Gastrocnemius medialis (tissue), 4 donors: ENCODE data around the gene FNTB. TPM values are rescaled to one million over a fixed set of nuclear protein-coding genes. Genes with fewer than 3 reads are reported as not detected.

Experiments
- ATAC-seq, 2 donors: fragments of 150-250 bp; one replicate each; pipeline ENCODE4 v1.9.1; 2016
- DNase-seq, 2 donors: peaks; one replicate each; pipeline ENCODE4 v3.0.0-alpha.2; 2019
- H3K27ac ChIP-seq, 4 donors: fragments of 200-600 bp; sonication (generic); 1 replicate in 1 of 4; 2 replicates in 3 of 4; pipeline ENCODE4 v1.5.1; 2016 to 2018; ENCODE audit warnings: mild to moderate bottlenecking in 2 of 4, moderate library complexity in 1 of 4
- H3K27me3 ChIP-seq, 3 donors: fragments of 200-600 bp; sonication (generic) in 2 of 3; 1 replicate in 1 of 3; 2 replicates in 2 of 3; pipeline versions ENCODE4 v1.5.1 to v1.6.0; 2016 to 2019; ENCODE audit warnings: mild to moderate bottlenecking in 1 of 3, moderate library complexity in 1 of 3
- H3K36me3 ChIP-seq, 2 donors: fragments of 200-600 bp; sonication (generic) in 1 of 2; one replicate each; pipeline ENCODE4 v1.5.1; 2017 to 2018
- H3K4me1 ChIP-seq, 2 donors: fragments of 200-600 bp; sonication (generic) in 1 of 2; one replicate each; pipeline ENCODE4 v1.5.1; 2016 to 2017; ENCODE audit warnings: mild to moderate bottlenecking in 2 of 2
- H3K4me3 ChIP-seq, 4 donors: fragments of 200-600 bp; sonication (generic) in 3 of 4; 1 replicate in 1 of 4; 2 replicates in 3 of 4; pipeline ENCODE4 v1.5.1; 2016 to 2019; ENCODE audit warnings: mild to moderate bottlenecking in 2 of 4
- H3K9me3 ChIP-seq, 3 donors: fragments of 200-600 bp; sonication (generic) in 2 of 3; 1 replicate in 1 of 3; 2 replicates in 2 of 3; pipeline ENCODE4 v1.5.1; 2016 to 2019
- POLR2A ChIP-seq, 2 donors: fragments of 450-650 bp; IDR thresholded peaks; one replicate each; pipeline ENCODE4 v1.6.1; 2017; ENCODE audit warnings: antibody characterized with exemption in 2 of 2, mild to moderate bottlenecking in 2 of 2, moderate library complexity in 2 of 2
- in situ Hi-C, 4 donors: fragments of 200-750 bp; cut with MboI; loops; one replicate each; pipeline versions ENCODE4 v1.15.0 to v1.8.0; 2017; ENCODE audit warnings: low sequenced_read_pairs in 4 of 4
- intact Hi-C: fragments of 100-400 bp; cut with DNase I; formaldehyde crosslinking; loops from one replicate; pipeline ENCODE4 v1.15.1; 2023; ENCODE audit warnings: low total_unique reads
- total RNA-seq, 4 donors: library from RNA; depleted of rRNA; stranded (reverse); fragments of >200 nt; gene quantifications; one replicate each; pipeline versions ENCODE4 v1.1.0 to v1.2.3, GENCODE V29; 2016
- TF ChIP-seq, protein P1 (sequence below), 5 experiments: fragments of 450-650 bp in 3 of 5; fragments of 200-600 bp in 2 of 5; sonication (generic) in 2 of 5; IDR thresholded peaks in 4 of 5; conservative IDR thresholded peaks in 1 of 5; 1 replicate in 4 of 5; 2 replicates in 1 of 5; pipeline ENCODE4 v1.5.1; 2016 to 2019; ENCODE audit warnings: antibody characterized with exemption in 5 of 5, mild to moderate bottlenecking in 3 of 5, moderate library complexity in 3 of 5

FNTB gene
- total RNA-seq, 4 donors from 2014 or later: 6.1 to 40.6 (median 18.0) TPM

DNA sequence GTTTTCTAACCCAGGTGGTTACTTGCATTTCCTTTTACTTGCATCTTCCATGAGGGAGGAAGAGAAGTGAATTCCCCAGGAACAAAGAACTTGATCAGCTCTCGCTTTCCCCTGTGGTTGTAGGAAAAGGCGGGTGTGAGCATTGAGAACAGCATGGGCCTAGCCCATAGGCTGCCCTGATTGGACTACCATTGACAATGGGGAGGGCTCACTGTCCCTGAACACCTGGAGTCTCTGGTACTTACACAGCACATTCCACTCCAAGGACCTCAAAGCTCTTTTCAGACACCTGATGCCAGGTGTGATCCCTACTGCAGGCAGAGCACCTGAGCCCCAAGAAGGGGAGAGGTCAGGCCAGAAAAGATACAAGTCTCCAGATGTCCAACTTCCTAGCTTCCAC, 90.6 kb downstream of the FNTB start:
- Histone ChIP-seq H3K9me3 (no peaks in the 10 kb centered on the region), H3K27me3 (no peaks in the 10 kb centered on the region), H3K4me3 (no peak overlapping the region), H3K27ac (peak overlapping the region in 1 of 4 donors; percentile 78), H3K36me3 (peaks cover 0 to 46% of the 10 kb centered on the region in 2 donors), H3K4me1 (peaks cover 38 to 67% of the 10 kb centered on the region in 2 donors)
- intact Hi-C loops: no loop called here
- DNase-seq (no peak), ATAC-seq (no peak)
- TF ChIP-seq, protein P1, sequence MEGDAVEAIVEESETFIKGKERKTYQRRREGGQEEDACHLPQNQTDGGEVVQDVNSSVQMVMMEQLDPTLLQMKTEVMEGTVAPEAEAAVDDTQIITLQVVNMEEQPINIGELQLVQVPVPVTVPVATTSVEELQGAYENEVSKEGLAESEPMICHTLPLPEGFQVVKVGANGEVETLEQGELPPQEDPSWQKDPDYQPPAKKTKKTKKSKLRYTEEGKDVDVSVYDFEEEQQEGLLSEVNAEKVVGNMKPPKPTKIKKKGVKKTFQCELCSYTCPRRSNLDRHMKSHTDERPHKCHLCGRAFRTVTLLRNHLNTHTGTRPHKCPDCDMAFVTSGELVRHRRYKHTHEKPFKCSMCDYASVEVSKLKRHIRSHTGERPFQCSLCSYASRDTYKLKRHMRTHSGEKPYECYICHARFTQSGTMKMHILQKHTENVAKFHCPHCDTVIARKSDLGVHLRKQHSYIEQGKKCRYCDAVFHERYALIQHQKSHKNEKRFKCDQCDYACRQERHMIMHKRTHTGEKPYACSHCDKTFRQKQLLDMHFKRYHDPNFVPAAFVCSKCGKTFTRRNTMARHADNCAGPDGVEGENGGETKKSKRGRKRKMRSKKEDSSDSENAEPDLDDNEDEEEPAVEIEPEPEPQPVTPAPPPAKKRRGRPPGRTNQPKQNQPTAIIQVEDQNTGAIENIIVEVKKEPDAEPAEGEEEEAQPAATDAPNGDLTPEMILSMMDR (IDR thresholded peaks at IDR 0.05 in 4 of 5, conservative IDR thresholded peaks at IDR 0.05 in 1 of 5): no peak
- no peak for TF ChIP-seq POLR2A (IDR thresholded peaks at IDR 0.05)
- in situ Hi-C loops: no loop called here

DNA sequence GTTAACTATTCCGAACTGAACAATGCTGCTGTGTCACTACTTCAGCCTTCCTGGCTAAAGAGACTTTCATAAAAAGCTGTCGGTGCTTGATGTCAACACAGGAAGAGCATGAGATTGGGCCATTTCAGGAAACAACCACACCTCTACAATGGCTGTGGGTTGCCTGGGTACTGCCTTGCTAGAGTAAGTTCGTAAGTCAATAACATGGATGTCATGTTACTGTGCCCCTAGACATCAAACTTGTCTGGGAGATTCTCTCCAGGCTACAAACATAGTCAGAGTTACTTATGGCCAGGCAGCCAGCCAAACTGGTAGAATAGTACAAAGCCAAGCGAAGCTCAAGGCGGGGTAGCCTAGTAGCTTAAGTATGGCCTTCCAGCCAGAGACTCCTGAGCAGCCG, 92.5 kb downstream of the FNTB start:
- intact Hi-C loops: no loop called here
- no peaks in the 10 kb centered on the region for H3K27me3 ChIP-seq
- H3K9me3 ChIP-seq: no peaks in the 10 kb centered on the region
- no peak overlapping the region for H3K4me3 ChIP-seq
- no peak for DNase-seq
- H3K4me1 ChIP-seq: peaks cover 41 to 71% of the 10 kb centered on the region in 2 donors
- peaks cover 0 to 46% of the 10 kb centered on the region in 2 donors for H3K36me3 ChIP-seq
- ATAC-seq: no peak
- TF ChIP-seq, protein P1 (IDR thresholded peaks at IDR 0.05 in 4 of 5, conservative IDR thresholded peaks at IDR 0.05 in 1 of 5): no peak
- no peak for TF ChIP-seq POLR2A (IDR thresholded peaks at IDR 0.05)
- in situ Hi-C loops: no loop called here
- H3K27ac ChIP-seq: peak overlapping the region; percentile 4 to 69 (median 34)

DNA sequence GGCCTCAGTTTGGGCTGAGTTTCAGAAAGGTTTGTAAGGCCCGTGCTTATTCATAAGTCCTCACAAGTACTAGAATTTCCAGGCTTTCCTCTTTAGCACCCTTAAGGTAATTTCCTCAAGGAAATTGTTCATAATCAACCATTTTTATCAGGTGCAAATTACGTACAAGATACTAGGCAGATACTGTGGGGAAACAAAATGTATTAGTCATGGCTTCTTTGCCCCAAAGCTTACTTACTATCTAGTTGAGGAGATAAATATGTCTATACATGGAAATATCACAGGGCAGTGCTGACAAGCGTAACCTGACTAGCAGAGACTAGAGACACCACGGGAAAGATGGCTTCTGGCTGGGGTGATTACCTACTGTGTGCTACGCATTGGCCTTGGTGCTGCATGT, 93.1 kb downstream of the FNTB start:
- in situ Hi-C loops: no loop called here
- TF ChIP-seq, protein P1 (IDR thresholded peaks at IDR 0.05 in 4 of 5, conservative IDR thresholded peaks at IDR 0.05 in 1 of 5): no peak
- no peak for TF ChIP-seq POLR2A (IDR thresholded peaks at IDR 0.05)
- H3K4me3 ChIP-seq: no peak overlapping the region
- intact Hi-C loops: no loop called here
- no peak for DNase-seq
- H3K27me3 ChIP-seq: no peaks in the 10 kb centered on the region
- H3K4me1 ChIP-seq: peaks cover 41 to 71% of the 10 kb centered on the region in 2 donors
- no peak for ATAC-seq
- H3K9me3 ChIP-seq: no peaks in the 10 kb centered on the region
- peaks cover 0 to 46% of the 10 kb centered on the region in 2 donors for H3K36me3 ChIP-seq
- peak overlapping the region in 3 of 4 donors; percentile 4 to 69 (median 66) for H3K27ac ChIP-seq

DNA sequence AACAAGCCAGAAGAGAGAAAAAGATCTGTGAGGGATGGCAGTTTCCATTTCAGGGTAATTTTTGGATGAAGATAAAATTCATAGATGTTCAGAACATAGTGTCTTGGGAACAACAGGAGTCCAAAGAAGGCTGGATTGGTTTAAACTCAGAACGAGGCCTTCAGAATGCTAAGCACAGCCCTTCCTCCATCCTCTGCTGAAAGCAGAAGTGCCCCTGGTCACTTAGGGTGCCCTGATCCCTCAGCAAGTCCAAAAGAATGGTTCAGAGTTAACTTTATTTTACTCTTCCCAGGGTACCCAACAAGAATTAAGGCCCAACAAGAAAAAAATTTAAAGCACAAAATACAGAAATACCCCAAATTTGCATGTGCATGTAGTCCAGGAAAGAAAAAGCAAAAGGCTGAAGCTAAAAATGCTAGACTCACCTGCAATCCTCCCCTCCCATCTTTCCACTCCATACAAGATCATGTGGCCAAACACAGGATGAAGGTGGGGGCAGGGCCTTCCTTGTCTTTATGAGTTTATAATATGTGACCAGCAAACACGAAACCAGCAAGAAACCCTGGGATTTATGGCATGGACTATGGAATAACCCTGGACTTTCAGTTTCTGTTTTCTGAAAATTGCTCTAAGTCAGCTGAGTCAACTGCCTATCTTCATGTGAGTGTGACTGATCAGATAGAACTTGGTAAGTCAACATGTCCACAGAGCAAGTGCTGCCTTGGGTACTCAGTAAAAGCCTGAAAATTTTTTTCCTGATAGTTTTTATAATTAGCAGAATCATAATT, 94.5 kb downstream of the FNTB start:
- H3K4me1 ChIP-seq: peaks cover 42 to 74% of the 10 kb centered on the region in 2 donors
- TF ChIP-seq POLR2A (IDR thresholded peaks at IDR 0.05): no peak
- TF ChIP-seq, protein P1 (IDR thresholded peaks at IDR 0.05 in 4 of 5, conservative IDR thresholded peaks at IDR 0.05 in 1 of 5): no peak
- ATAC-seq (no peak), DNase-seq (no peak)
- peaks cover 0 to 35% of the 10 kb centered on the region in 2 donors for H3K36me3 ChIP-seq
- no peaks in the 10 kb centered on the region for H3K9me3 ChIP-seq
- in situ Hi-C loops (no loop called here), intact Hi-C loops (no loop called here)
- H3K4me3 ChIP-seq: peak overlapping the region in 1 of 4 donors; percentile 14
- H3K27ac ChIP-seq: peak overlapping the region; percentile 1 to 69 (median 48)
- no peaks in the 10 kb centered on the region for H3K27me3 ChIP-seq
